HUES48 (cell line): Measurements from ENCODE around the gene SLC6A5.
"Not testable (repeated sequence)": the region's sequence is repeated elsewhere in the genome, so short reads cannot be mapped to it uniquely, and the experiment has no call there.

ENCODE experiments used
- H3K27ac ChIP-seq: one replicate; pipeline ENCODE4 v1.7.0; 2013; ENCODE audit warnings: low read depth, low read length, inconsistent platforms
- H3K27me3 ChIP-seq: 2 replicates; pipeline ENCODE4 v1.6.1; 2013; ENCODE audit warnings: mild to moderate bottlenecking, low read length; ENCODE audit not compliant: control insufficient read depth, insufficient read depth
- H3K36me3 ChIP-seq: 2 replicates; pipeline ENCODE4 v1.6.1; 2013; ENCODE audit warnings: low read length; ENCODE audit not compliant: control insufficient read depth, insufficient read depth
- H3K4me1 ChIP-seq: 2 replicates; pipeline ENCODE4 v1.6.1; 2013; ENCODE audit warnings: mild to moderate bottlenecking, low read length; ENCODE audit not compliant: control insufficient read depth, insufficient read depth
- H3K4me3 ChIP-seq: 2 replicates; pipeline ENCODE4 v1.5.1; 2013; ENCODE audit warnings: mild to moderate bottlenecking, low read depth, low read length
- H3K9ac ChIP-seq: 2 replicates; pipeline ENCODE4 v1.6.1; 2013; ENCODE audit warnings: mild to moderate bottlenecking, low read depth, low read length, moderate library complexity
- H3K9me3 ChIP-seq: 2 replicates; pipeline ENCODE4 v1.6.1; 2013; ENCODE audit warnings: low read length; ENCODE audit not compliant: control insufficient read depth, insufficient read depth

SLC6A5 gene

GRCh38 chr11:20599221-20600019 is at the start of gene SLC6A5:
SLC6A5 (plus strand) TSS chr11:20599608; CDS start chr11:20599673, 65 bp downstream.
- no peak within 1 kb of the TSS for H3K27ac ChIP-seq
- peaks cover 99% of the 10 kb centered on the region for H3K27me3 ChIP-seq
- H3K4me3 ChIP-seq, result 0 out of 2 replicates have a peak within 1 kb of the TSS, but pooled peaks have one; percentile 60
- H3K4me1 ChIP-seq, result peaks cover 26% of the 10 kb centered on the region
- no peaks in the 10 kb centered on the region for H3K9me3 ChIP-seq
- no peaks in the 10 kb centered on the region for H3K36me3 ChIP-seq
- H3K9ac ChIP-seq, result no peak within 1 kb of the TSS

- Histone ChIP-seq H3K36me3 (no peaks in the 10 kb centered on the region), H3K27ac (no peak overlapping the region), H3K9me3 (peaks cover 7% of the 10 kb centered on the region; the same call in 1 of the 2 replicates), H3K27me3 (no peaks in the 10 kb centered on the region), H3K4me1 (no peaks in the 10 kb centered on the region), H3K4me3 (no peak overlapping the region), H3K9ac (no peak overlapping the region)
These were observed 48.3 kb upstream of the SLC6A5 start for GRCh38 chr11:20551096-20551495.

- no peak overlapping the region for H3K4me3 ChIP-seq
- H3K9ac ChIP-seq, result no peak overlapping the region
- peaks cover 9% of the 10 kb centered on the region; the same call in 1 of the 2 replicates for H3K9me3 ChIP-seq
- H3K36me3 ChIP-seq, result no peaks in the 10 kb centered on the region
- no peak overlapping the region for H3K27ac ChIP-seq
- H3K27me3 ChIP-seq, result no peaks in the 10 kb centered on the region
- no peaks in the 10 kb centered on the region for H3K4me1 ChIP-seq
These were observed 43.6 kb upstream of the SLC6A5 start for GRCh38 chr11:20555783-20556182.

- not testable (repeated sequence) for H3K4me3 ChIP-seq, H3K9ac ChIP-seq, H3K27me3 ChIP-seq, H3K27ac ChIP-seq, H3K4me1 ChIP-seq, H3K36me3 ChIP-seq, H3K9me3 ChIP-seq
These were observed 43.0 kb upstream of the SLC6A5 start for GRCh38 chr11:20556396-20556795.

GRCh38 chr11:20558741-20559140 is 40.7 kb upstream of the SLC6A5 start:
- no peak overlapping the region for H3K4me3 ChIP-seq
- no peaks in the 10 kb centered on the region for H3K36me3 ChIP-seq
- no peaks in the 10 kb centered on the region for H3K27me3 ChIP-seq
- peaks cover 9% of the 10 kb centered on the region; the same call in 1 of the 2 replicates for H3K9me3 ChIP-seq
- H3K9ac ChIP-seq, result no peak overlapping the region
- H3K27ac ChIP-seq, result no peak overlapping the region
- no peaks in the 10 kb centered on the region for H3K4me1 ChIP-seq

- Histone ChIP-seq H3K4me1 (no peaks in the 10 kb centered on the region), H3K9ac (no peak overlapping the region), H3K4me3 (no peak overlapping the region), H3K27ac (no peak overlapping the region), H3K27me3 (no peaks in the 10 kb centered on the region), H3K9me3 (peaks cover 9% of the 10 kb centered on the region; the same call in 1 of the 2 replicates), H3K36me3 (no peaks in the 10 kb centered on the region)
These were observed 39.7 kb upstream of the SLC6A5 start for GRCh38 chr11:20559523-20560300.

- Histone ChIP-seq H3K36me3 (no peaks in the 10 kb centered on the region), H3K27me3 (no peaks in the 10 kb centered on the region), H3K9me3 (no peaks in the 10 kb centered on the region), H3K4me3 (no peak overlapping the region), H3K4me1 (no peaks in the 10 kb centered on the region), H3K9ac (no peak overlapping the region), H3K27ac (no peak overlapping the region)
These were observed 37.5 kb upstream of the SLC6A5 start for GRCh38 chr11:20561915-20562314.

- Histone ChIP-seq H3K27me3 (no peaks in the 10 kb centered on the region), H3K9me3 (no peaks in the 10 kb centered on the region)
These were observed 35.5 kb upstream of the SLC6A5 start for GRCh38 chr11:20563866-20564265.

GRCh38 chr11:20564846-20565635 is 34.4 kb upstream of the SLC6A5 start:
- H3K9me3 ChIP-seq, result no peaks in the 10 kb centered on the region
- H3K27me3 ChIP-seq, result no peaks in the 10 kb centered on the region
- H3K4me3 ChIP-seq, result no peak overlapping the region
- H3K27ac ChIP-seq, result no peak overlapping the region
- H3K4me1 ChIP-seq, result no peaks in the 10 kb centered on the region
- no peak overlapping the region for H3K9ac ChIP-seq
- no peaks in the 10 kb centered on the region for H3K36me3 ChIP-seq

More at GRCh38 chr11:20563866-20564265, 35.5 kb upstream of the SLC6A5 start:
- H3K4me1 ChIP-seq, result no peaks in the 10 kb centered on the region
- H3K9ac ChIP-seq, result no peak overlapping the region
- H3K27ac ChIP-seq, result no peak overlapping the region
- H3K4me3 ChIP-seq, result no peak overlapping the region
- no peaks in the 10 kb centered on the region for H3K36me3 ChIP-seq

- H3K4me3 ChIP-seq, H3K4me1 ChIP-seq, H3K27ac ChIP-seq, H3K27me3 ChIP-seq, H3K36me3 ChIP-seq, H3K9ac ChIP-seq, H3K9me3 ChIP-seq: not testable (repeated sequence)
These were observed 33.3 kb upstream of the SLC6A5 start for GRCh38 chr11:20566115-20566514.
